AG09319 (cell line): ENCODE data around the gene TMC2.

Experiments used
- DNase-seq: peaks from one replicate; pipeline ENCODE4 v3.0.0-alpha.2; 2010; ENCODE audit warnings: low read depth; ENCODE audit errors: extremely low read depth
- CTCF ChIP-seq: IDR thresholded peaks from 2 replicates; pipeline ENCODE4 v1.5.1; 2011; ENCODE audit warnings: low read depth, mild to moderate bottlenecking, inconsistent platforms, low read length, moderate library complexity

The TMC2 gene

GRCh38 chr20:2564406-2564805 is 28.0 kb downstream of the TMC2 start:
- TF ChIP-seq CTCF = no peak
- DNase-seq = no peak

DNA sequence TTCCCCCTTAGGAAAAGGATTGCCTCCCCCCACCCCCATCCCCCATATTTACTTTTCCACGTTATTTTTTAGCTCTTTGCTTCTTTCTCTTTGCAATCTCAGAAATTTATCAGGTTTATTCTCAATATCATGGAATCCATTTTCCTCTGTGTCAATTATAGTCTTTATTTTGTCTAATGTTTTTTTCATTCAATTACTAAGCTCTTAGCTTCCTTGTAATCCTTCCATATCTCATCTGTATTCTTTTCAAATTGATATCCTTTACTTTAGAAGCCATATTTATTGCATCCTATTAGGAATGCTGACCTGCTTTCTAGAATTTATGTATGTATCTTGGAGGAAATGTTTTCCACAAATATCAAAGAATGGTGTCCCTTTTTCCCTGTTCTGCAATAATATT is 39.3 kb downstream of the TMC2 start:
- DNase-seq = no peak
- TF ChIP-seq CTCF = no peak

GRCh38 chr20:2576317-2576727 is 39.9 kb downstream of the TMC2 start:
- DNase-seq = no peak
- TF ChIP-seq CTCF = no peak

DNA sequence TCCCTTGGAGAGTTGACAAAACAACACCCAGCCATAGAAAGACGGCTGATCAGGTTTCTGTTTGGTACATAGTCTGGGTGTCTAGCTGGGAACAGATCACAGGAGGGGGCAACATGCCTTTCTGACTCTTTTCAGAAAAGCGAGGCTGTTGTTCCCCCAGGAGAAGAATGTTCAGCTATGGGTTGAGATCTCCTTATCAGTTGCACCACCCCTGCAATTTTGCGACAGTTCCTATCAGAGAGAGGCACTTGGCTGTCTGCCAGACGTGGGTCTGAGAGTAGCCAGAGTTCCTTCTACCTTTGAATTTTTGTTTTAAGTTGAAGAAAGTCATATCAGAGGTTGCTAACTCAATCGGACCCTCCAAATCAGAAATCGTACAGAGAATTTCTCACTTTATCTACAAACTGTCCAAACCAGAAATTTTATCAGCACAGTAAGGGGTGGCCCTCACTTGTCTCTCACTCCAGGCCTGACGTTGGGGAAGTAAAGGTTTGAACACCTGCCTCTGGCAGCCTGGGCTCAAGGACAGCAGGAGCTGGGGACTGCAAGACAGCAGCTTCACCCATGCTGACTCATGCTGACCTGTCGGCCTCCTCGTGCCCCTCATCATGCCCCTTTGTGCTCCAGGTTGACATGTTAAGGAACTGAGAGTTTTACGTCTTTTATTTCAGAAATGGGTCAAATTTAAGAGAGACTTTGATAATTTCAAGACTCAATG is 42.3 kb downstream of the TMC2 start:
- TF ChIP-seq CTCF = no peak
- DNase-seq = no peak

- no peak for DNase-seq
- TF ChIP-seq CTCF = no peak
Measured at GRCh38 chr20:2585811-2586210, 49.4 kb downstream of the TMC2 start.

- no peak for TF ChIP-seq CTCF
Measured at GRCh38 chr20:2593756-2594155, 57.4 kb downstream of the TMC2 start.

GRCh38 chr20:2595076-2595475 is 58.7 kb downstream of the TMC2 start:
- DNase-seq = no peak
- TF ChIP-seq CTCF = no peak

More at GRCh38 chr20:2593756-2594155, 57.4 kb downstream of the TMC2 start:
- DNase-seq = no peak
